ENCODE measurements around the gene TCF7L1. TPM values are rescaled to one million over a fixed set of nuclear protein-coding genes. Genes with fewer than 3 reads are reported as not detected.
"Not testable (repeated sequence)": the region's sequence is repeated elsewhere in the genome, so short reads cannot be mapped to it uniquely, and the experiment has no call there.

TCF7L1 gene
- polyA plus RNA-seq (2013, experiment 1 of 2; ENCODE audit: insufficient read length): 44.9 TPM
- 46.3 TPM for polyA plus RNA-seq (2013, experiment 2 of 2; ENCODE audit: insufficient read length)

GRCh38 chr2:85132834-85133637 lies at the start of gene TCF7L1:
Gene TCF7L1, plus strand, starts transcription at chr2:85133392. Its CDS starts 293 bp downstream, at chr2:85133685.
- DNase-seq: peak; percentile 93

DNA sequence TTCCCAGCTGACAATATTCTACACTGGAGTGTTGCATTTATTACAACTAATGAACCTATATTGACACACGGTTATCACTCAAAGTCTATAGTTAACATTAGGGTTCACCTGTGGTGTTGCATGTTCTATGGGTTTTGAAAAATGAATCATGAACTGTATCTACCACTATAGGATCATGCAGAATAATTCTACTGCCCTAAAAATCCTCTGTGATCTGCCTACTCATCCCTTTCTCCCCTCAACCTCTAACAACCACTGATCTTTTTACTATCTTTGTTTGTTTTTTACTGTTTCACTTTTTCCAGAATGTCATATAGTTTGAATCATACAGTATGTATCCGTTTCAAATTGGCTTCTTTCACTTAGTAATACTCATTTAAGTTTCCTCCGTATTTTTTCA lies 47.6 kb upstream of the TCF7L1 start:
- no peak for DNase-seq

DNA sequence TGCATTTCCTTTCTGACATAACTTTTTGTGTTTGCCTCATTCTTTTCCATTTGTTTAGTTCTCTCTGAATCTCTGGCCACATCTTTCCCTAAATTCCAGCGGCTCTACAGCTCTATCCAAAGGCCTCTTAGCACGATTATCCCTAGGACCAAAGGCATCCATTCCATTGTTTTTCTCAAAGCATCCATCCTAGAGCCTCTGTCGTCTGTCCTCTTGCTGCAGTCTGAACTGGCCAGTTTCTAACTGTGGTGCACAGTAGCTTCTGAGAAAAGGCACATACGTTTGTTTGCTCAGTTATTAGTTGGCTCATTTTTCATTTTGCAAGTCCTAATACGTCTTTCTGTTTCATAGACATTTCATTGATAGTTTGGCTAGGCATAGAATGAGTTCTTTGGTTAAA lies 45.7 kb upstream of the TCF7L1 start:
- no peak for DNase-seq

DNA sequence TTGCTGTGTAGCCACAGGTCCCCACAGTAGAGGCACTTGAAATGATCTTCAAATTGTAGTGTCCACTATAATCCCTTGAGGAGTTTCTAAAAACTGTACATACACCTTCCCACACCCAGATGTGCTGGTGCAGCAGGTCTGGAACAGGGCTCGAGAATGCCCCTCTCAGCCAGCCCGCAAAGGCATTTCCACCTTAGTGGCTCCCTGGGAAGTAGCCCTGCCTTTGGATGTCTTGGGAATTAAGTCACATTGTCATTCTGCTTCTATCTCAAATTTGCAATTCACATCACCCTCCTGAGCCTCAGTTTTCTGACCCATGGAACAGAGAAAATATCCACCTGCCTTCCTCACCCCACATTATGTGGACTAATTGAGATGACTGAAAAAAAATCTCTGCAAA lies 44.3 kb upstream of the TCF7L1 start:
- DNase-seq: no peak

GRCh38 chr2:85089585-85089984 lies 43.6 kb upstream of the TCF7L1 start:
- no peak for DNase-seq

DNA sequence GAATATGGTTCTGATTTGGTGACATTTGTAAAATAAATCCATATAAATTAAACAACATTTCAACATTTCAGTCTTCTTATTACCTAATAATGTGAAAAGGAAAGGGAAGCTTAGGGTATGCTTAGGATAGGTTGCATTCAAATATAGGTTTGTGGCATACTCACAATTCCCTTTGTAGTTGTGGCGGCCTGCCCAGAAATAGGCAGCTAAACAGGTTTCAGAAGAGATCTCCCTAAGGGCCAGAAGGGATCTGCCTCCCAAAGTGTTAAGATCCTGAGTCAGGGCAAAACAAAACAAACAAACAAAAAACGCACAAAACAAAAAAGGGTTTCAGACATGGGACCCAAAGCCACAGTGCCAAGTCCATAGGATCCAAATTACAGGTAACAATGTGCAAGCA lies 41.4 kb upstream of the TCF7L1 start:
- no peak for DNase-seq

DNA sequence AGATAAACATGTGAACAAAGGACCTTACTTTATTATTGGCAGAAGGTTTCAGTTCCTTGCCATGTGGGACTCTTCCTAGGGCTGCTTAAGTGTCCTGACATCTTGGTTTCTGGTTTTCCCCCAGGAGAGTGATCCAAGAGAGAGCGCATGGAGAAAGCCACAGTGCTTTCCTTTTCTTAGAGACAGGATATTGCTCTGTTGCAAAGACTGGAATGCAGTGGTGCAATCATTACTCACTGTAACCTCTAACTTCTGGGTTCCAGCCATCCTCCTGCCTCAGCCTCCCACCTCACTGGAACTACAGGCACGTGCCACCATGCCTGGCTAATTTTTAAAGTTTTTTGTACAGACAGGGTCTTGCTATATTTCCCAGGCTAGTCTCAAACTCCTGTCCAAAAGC lies 38.1 kb upstream of the TCF7L1 start:
- DNase-seq: no peak

- no peak for DNase-seq
These were observed 36.6 kb upstream of the TCF7L1 start for GRCh38 chr2:85096616-85097015.

DNA sequence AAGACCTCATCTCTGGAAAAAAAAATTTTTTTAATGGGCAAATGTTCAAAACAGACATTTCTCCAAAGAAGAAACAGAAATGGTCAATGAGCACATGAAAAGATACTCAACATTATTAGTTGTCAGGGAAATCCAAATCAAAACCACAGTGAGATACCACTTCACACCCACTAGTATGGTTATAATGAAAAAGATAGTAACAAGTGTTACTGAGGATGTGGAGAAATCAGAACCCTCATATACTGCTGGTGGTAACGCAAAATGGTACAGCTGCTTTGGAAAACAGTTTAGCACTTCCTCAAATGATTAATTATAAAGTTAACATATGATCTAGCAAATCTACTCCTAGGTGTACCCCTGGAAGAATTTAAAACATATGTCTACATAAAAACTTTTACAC lies 29.0 kb upstream of the TCF7L1 start:
- DNase-seq: no peak

- peak; percentile 88 for DNase-seq
These were observed 26.6 kb upstream of the TCF7L1 start for GRCh38 chr2:85106489-85107180.

- peak; percentile 27 for DNase-seq
These were observed 22.1 kb upstream of the TCF7L1 start for GRCh38 chr2:85110991-85111560.

- DNase-seq: peak; percentile 39
These were observed 21.3 kb upstream of the TCF7L1 start for GRCh38 chr2:85111819-85112281.

DNA sequence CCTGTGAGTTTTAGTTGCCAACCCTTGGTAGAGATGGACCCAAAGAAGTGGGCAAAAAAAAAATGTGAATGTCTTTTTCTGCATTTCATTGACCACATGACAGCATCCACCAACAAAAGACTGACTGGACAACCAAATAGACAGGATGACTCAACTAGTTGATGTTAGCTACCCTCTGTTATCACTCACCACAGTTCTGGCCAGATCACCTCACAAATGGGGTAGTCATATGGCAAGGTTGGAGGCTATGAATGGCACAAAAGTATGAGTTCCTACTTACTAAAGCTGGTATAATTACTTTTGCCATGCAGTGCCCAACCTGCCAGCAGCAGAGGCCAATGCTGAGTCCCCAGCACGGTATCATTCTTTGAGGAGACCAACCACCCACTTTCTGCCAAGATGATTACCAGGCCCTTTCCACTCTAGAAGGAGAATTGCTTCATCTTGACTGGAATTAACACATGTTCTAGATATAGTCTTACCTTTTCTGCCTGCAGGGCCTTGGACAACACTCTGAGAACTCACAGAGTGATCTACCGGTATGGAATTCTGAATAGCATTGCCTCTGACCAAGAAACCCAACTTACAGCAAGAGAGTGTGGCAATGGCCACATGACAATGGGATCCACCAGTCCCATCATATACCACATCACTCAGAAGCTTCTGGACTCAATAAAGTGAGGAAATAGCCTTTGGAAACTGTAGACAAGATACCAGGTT lies 20.1 kb upstream of the TCF7L1 start:
- DNase-seq: no peak

DNA sequence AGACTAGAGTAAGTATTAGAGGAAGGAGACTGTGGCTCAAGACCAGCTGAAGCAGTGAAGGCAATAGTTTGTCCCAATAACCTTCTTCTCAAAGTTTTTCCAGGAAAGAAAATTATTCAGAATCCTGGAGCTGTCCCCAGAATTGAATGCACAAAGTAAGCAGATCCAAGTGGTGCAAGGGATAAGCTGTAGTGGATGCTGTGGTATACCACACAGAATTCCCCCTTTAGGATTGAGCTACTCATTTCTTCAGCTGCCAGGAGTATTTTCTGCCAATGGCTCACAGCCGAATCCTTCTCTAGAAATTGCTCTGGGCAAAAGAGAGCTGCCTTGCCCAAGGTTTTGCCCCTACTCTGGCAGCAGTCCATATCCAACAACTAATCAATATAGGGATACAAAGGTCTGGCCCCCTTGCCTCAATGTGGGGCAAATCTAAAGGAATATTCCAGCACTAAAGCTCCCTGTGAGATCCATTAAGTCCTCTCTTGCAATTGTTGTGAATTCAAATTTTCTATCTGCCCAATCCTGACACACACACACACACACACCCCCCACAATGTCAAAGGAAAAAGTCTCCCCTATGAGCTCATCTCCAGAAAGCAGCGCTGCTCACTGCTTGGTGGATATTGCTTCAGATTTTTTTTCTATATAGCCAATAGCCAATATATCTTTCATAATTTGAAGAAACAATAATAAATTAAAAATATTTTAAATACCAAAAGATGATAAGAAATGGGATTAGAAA lies 18.4 kb upstream of the TCF7L1 start:
- no peak for DNase-seq

DNA sequence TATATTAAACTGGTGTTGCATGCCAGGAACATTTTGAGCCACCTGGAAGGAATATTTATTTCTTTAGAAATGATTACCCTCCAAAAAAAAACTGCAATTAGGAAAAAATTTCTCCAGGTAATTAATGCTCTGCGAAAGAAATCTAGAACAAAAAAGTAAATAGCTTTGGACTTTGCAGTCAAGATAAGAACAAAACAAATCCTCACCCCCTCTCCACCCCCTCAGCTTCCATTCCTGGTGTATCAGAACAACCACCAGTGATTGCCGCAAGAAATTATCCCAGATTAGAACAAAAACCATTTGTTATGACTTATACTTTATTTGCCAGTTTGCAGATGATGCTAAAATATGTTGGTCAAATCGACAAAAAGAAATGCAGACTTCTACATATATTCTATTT lies 17.0 kb upstream of the TCF7L1 start:
- DNase-seq: no peak

GRCh38 chr2:85119900-85120299 lies 13.3 kb upstream of the TCF7L1 start:
- DNase-seq: no peak

GRCh38 chr2:85120363-85120762 lies 12.8 kb upstream of the TCF7L1 start:
- no peak for DNase-seq

DNA sequence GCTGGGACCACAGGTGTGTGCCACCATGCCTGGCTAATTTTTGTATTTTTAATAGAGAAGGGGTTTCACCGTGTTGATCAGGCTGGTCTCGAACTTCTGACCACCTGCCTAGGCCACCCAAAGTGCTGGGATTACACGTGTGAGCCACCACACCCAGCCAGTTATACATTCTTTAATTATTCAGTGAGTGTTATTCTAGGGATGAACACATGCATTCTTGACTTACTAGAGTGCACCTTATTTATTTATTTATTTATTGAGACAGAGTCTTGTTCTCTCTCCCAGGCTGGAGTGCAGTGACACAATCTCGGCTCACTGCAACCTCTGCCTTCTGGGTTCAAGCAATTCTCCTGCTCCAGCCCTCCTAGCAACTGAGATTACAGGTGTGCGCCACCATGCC lies 6.7 kb upstream of the TCF7L1 start:
- not testable (repeated sequence) for DNase-seq

DNA sequence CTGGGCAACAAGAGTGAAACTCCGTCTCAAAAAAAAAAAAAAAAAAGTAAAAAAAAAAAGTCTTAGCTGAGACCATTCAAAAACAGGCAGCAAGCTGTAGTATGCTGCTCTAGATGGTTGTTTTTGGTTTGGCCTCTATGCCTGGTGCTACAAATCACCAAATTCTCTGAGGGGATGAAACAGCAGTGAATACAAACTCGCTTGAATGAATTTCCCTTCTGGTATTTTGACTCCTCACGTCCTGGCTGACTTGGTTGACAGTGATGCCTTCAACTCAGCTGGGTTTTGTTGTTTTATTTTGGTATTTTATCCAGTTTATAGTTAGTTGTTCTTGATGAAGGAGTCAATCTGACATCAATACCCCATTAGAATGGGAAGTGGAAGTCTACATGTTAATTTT lies 3.3 kb upstream of the TCF7L1 start:
- DNase-seq: no peak

GRCh38 chr2:85130407-85130806 lies 2.8 kb upstream of the TCF7L1 start:
- no peak for DNase-seq

DNA sequence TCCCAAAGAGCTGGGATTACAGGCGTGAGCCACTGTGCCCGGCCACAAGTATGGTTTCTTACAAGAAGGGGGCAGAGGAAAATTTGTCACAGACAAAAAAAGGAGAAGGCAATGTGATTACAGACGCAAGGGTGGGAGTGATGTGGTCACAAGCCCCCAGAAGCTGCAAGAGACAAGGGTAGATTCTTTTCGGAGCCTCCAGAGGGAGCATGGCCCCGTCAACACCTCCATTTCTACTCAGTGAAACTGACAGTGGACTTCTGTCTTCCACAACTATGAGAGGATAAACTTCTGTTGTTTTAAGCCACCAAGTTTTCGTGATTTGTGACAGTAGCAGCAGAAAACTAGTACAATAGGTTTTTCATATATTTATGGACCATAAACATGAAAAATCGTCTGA lies 2.1 kb upstream of the TCF7L1 start:
- DNase-seq: peak; percentile 44

- DNase-seq: peak; percentile 47
These were observed 795 bp upstream of the TCF7L1 start for GRCh38 chr2:85132397-85132796.
